ENCODE measurements around the gene ANAPC4.

Gene ANAPC4

GRCh38 chr4:25454476-25454875 lies 77.4 kb downstream of the ANAPC4 start:
- in situ Hi-C loops (cut with HindIII; ENCODE audit: low sequenced_read_pairs) = no loop called here
- DNase-seq (ENCODE audit: low read depth) = no peak
- no peak for TF ChIP-seq CTCF (IDR thresholded peaks at IDR 0.05; ENCODE audit: low read depth, low read length, missing control alignments)
- H3K4me3 ChIP-seq (ENCODE audit: low read depth, low read length) = no peak overlapping the region

- no peak for TF ChIP-seq CTCF (IDR thresholded peaks at IDR 0.05; ENCODE audit: low read depth, low read length, missing control alignments)
- in situ Hi-C loops (cut with HindIII; ENCODE audit: low sequenced_read_pairs) = no loop called here
- DNase-seq (ENCODE audit: low read depth) = no peak
- no peak overlapping the region for H3K4me3 ChIP-seq (ENCODE audit: low read depth, low read length)
Observed at GRCh38 chr4:25457053-25457715, 80.1 kb downstream of the ANAPC4 start.

- no peak for DNase-seq (ENCODE audit: low read depth)
- in situ Hi-C loops (cut with HindIII; ENCODE audit: low sequenced_read_pairs) = no loop called here
- TF ChIP-seq CTCF (IDR thresholded peaks at IDR 0.05; ENCODE audit: low read depth, low read length, missing control alignments) = no peak
- H3K4me3 ChIP-seq (ENCODE audit: low read depth, low read length) = no peak overlapping the region
Observed at GRCh38 chr4:25466966-25467697, 90.1 kb downstream of the ANAPC4 start.

- no peak overlapping the region for H3K4me3 ChIP-seq (ENCODE audit: low read depth, low read length)
- no peak for TF ChIP-seq CTCF (IDR thresholded peaks at IDR 0.05; ENCODE audit: low read depth, low read length, missing control alignments)
- in situ Hi-C loops (cut with HindIII; ENCODE audit: low sequenced_read_pairs) = no loop called here
- DNase-seq (ENCODE audit: low read depth) = no peak
Observed at GRCh38 chr4:25467843-25468242, 90.8 kb downstream of the ANAPC4 start.

Measured in astrocyte of the cerebellum (primary cell).